Measurements from ENCODE around the gene ADSS2.

Gene ADSS2

GRCh38 chr1:244445320-244446181, 6.2 kb downstream of the ADSS2 start:
- DNase-seq: no peak

GRCh38 chr1:244444854-244445253, 6.9 kb downstream of the ADSS2 start:
- no peak for DNase-seq

GRCh38 chr1:244442850-244443249, 8.9 kb downstream of the ADSS2 start:
- DNase-seq: no peak

GRCh38 chr1:244439391-244440032, 12.2 kb downstream of the ADSS2 start:
- no peak for DNase-seq

- DNase-seq: no peak
Measured at GRCh38 chr1:244437086-244437468, 14.6 kb downstream of the ADSS2 start.

- no peak for DNase-seq
Measured at GRCh38 chr1:244436336-244437085, 15.2 kb downstream of the ADSS2 start.

GRCh38 chr1:244435562-244436205, 16.0 kb downstream of the ADSS2 start:
- peak; percentile 20 for DNase-seq

- no peak for DNase-seq
Measured at GRCh38 chr1:244431166-244431565, 20.5 kb downstream of the ADSS2 start.

- DNase-seq: no peak
Measured at GRCh38 chr1:244429818-244430217, 21.9 kb downstream of the ADSS2 start.

GRCh38 chr1:244427647-244428046, 24.1 kb downstream of the ADSS2 start:
- DNase-seq: no peak

- no peak for DNase-seq
Measured at GRCh38 chr1:244424649-244425334, 26.9 kb downstream of the ADSS2 start.

GRCh38 chr1:244422174-244422573, 29.5 kb downstream of the ADSS2 start:
- no peak for DNase-seq

- no peak for DNase-seq
Measured at GRCh38 chr1:244419024-244419423, 32.7 kb downstream of the ADSS2 start.

GRCh38 chr1:244414543-244414942, 37.2 kb downstream of the ADSS2 start:
- DNase-seq: no peak

GRCh38 chr1:244413736-244414135, 38.0 kb downstream of the ADSS2 start:
- no peak for DNase-seq

GRCh38 chr1:244412176-244412575, 39.5 kb downstream of the ADSS2 start:
- DNase-seq: no peak

GRCh38 chr1:244409701-244410100, 42.0 kb downstream of the ADSS2 start:
- no peak for DNase-seq

GRCh38 chr1:244406337-244406736, 45.4 kb downstream of the ADSS2 start:
- DNase-seq: no peak

GRCh38 chr1:244405856-244406255, 45.9 kb downstream of the ADSS2 start:
- no peak for DNase-seq

GRCh38 chr1:244403431-244403830, 48.3 kb downstream of the ADSS2 start:
- DNase-seq: no peak

GRCh38 chr1:244400974-244401373, 50.7 kb downstream of the ADSS2 start:
- DNase-seq: no peak

- no peak for DNase-seq
Measured at GRCh38 chr1:244397131-244397530, 54.6 kb downstream of the ADSS2 start.

- no peak for DNase-seq
Measured at GRCh38 chr1:244395965-244396364, 55.7 kb downstream of the ADSS2 start.
